ENCODE results near the gene ST6GALNAC2.

Gene ST6GALNAC2

DNA sequence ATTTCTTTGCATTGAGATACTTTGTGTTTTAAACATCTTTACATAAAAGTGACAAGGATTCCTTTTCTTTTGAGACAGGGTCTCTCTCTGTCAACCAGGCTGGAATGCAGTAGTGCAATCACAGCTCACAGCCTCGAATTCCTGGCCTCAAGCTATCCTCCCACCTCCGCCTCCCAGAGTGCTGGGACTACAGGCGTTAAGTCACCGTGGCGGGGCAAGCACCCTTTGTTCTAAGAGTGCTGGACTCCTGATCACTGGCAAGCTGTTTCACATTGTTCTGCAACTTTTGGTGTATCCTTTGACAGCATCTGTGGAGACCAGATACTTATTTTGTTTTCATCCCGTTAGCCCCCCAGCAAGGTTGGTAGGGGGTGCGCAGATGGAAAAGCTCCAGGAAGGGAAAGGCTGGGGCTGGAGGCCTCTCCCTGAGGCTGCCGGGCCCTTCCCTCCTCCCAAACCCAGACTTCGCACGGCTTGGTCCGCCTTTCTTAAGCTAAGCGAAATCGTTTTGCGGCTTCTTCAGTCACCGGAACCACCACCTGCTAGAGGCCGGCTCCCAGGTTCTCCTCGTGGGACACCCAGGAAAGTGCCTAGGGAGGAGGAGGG lies 1.1 kb downstream of the ST6GALNAC2 start:
- no peaks in the 10 kb centered on the region for H3K36me3 ChIP-seq
- H3K27ac ChIP-seq = peak overlapping the region; percentile 96
- H3K4me1 ChIP-seq (ENCODE audit: control insufficient read depth in 1 of 2, insufficient read depth in 1 of 2, low read depth in 1 of 2, low read length in 1 of 2) = peaks cover 24 to 32% of the 10 kb centered on the region in 2 experiments
- peak overlapping the region; percentile 80 to 87 for H3K4me3 ChIP-seq (ENCODE audit: low read depth in 1 of 2, low read length in 1 of 2)
- H3K27me3 ChIP-seq = peaks cover 30% of the 10 kb centered on the region
- TF ChIP-seq, protein P1, sequence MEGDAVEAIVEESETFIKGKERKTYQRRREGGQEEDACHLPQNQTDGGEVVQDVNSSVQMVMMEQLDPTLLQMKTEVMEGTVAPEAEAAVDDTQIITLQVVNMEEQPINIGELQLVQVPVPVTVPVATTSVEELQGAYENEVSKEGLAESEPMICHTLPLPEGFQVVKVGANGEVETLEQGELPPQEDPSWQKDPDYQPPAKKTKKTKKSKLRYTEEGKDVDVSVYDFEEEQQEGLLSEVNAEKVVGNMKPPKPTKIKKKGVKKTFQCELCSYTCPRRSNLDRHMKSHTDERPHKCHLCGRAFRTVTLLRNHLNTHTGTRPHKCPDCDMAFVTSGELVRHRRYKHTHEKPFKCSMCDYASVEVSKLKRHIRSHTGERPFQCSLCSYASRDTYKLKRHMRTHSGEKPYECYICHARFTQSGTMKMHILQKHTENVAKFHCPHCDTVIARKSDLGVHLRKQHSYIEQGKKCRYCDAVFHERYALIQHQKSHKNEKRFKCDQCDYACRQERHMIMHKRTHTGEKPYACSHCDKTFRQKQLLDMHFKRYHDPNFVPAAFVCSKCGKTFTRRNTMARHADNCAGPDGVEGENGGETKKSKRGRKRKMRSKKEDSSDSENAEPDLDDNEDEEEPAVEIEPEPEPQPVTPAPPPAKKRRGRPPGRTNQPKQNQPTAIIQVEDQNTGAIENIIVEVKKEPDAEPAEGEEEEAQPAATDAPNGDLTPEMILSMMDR (IDR thresholded peaks at IDR 0.05) = no peak
- no peaks in the 10 kb centered on the region for H3K9me3 ChIP-seq

DNA sequence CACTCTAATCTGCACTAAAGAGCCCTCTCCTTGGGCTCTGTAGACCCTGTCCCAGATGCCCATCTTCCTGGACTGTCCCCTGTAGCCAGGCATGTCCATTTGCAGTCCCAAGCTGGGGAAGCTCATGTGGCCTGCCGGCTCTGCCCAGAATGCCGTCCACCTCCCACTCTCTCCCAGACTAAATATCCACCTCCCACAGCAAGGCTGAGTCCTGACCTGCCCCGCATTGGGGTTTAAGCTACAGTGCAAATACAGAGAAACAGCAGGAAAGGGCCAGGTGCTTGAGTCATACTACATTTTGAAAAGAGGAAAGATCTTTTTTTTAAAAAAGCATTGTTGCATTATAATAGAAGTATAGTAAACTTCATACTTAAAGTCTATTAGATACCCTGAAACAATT lies 3.0 kb downstream of the ST6GALNAC2 start:
- peaks cover 20% of the 10 kb centered on the region for H3K27me3 ChIP-seq
- H3K4me3 ChIP-seq (ENCODE audit: low read depth in 1 of 2, low read length in 1 of 2) = no peak overlapping the region
- H3K36me3 ChIP-seq = peaks cover 11% of the 10 kb centered on the region
- no peak overlapping the region for H3K27ac ChIP-seq
- no peaks in the 10 kb centered on the region for H3K9me3 ChIP-seq
- TF ChIP-seq, protein P1 (IDR thresholded peaks at IDR 0.05) = no peak
- peaks cover 30 to 42% of the 10 kb centered on the region in 2 experiments for H3K4me1 ChIP-seq (ENCODE audit: control insufficient read depth in 1 of 2, insufficient read depth in 1 of 2, low read depth in 1 of 2, low read length in 1 of 2)

DNA sequence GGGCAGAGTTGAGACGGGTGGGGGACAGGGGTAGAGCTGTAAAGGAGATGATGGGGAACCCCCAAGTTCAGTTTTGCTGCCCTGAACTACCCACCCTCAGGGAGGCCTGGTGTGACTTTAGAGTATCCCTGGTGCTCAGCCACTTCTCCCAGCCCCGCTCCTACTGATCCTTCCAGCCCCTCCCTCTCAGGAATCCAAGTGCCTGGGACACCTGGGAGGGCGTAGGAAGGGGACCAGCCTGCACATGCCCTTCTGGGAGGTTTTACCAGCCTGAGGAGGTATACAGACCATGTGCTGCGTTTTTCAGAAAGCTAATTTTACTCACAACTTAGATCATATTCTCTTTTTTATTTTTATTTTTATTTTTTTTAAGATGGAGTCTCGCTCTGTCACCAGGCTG lies 4.1 kb downstream of the ST6GALNAC2 start:
- H3K36me3 ChIP-seq = peaks cover 13% of the 10 kb centered on the region
- TF ChIP-seq, protein P1 (IDR thresholded peaks at IDR 0.05) = no peak
- H3K27ac ChIP-seq = no peak overlapping the region
- peaks cover 23 to 34% of the 10 kb centered on the region in 2 experiments for H3K4me1 ChIP-seq (ENCODE audit: control insufficient read depth in 1 of 2, insufficient read depth in 1 of 2, low read depth in 1 of 2, low read length in 1 of 2)
- H3K4me3 ChIP-seq (ENCODE audit: low read depth in 1 of 2, low read length in 1 of 2) = no peak overlapping the region
- H3K9me3 ChIP-seq = no peaks in the 10 kb centered on the region
- peaks cover 8% of the 10 kb centered on the region for H3K27me3 ChIP-seq

DNA sequence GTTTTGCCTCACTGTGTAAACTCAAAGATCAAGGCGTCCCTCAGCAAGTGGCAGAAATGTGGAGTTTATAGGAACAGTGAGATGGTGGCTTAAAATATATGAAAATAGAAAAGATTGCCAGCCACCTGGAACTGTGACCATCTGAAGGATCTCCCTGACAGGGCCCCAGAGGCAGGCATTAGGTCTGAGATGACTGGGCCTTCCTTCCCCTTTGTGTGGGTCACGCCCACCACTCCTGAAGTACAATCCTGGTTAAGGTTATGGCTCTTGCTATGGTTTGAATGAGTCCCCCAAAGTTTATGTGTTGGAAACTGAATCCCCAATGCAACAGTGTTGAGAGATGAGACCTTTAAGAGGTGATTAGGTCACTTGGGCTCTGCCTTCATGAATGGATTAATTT lies 6.4 kb downstream of the ST6GALNAC2 start:
- TF ChIP-seq, protein P1 (IDR thresholded peaks at IDR 0.05) = no peak
- no peaks in the 10 kb centered on the region for H3K9me3 ChIP-seq
- peaks cover 5% of the 10 kb centered on the region for H3K27me3 ChIP-seq
- H3K4me3 ChIP-seq (ENCODE audit: low read depth in 1 of 2, low read length in 1 of 2) = no peak overlapping the region
- H3K27ac ChIP-seq = peak overlapping the region; percentile 20
- peaks cover 16 to 36% of the 10 kb centered on the region in 2 experiments for H3K4me1 ChIP-seq (ENCODE audit: control insufficient read depth in 1 of 2, insufficient read depth in 1 of 2, low read depth in 1 of 2, low read length in 1 of 2)
- peaks cover 24% of the 10 kb centered on the region for H3K36me3 ChIP-seq

DNA sequence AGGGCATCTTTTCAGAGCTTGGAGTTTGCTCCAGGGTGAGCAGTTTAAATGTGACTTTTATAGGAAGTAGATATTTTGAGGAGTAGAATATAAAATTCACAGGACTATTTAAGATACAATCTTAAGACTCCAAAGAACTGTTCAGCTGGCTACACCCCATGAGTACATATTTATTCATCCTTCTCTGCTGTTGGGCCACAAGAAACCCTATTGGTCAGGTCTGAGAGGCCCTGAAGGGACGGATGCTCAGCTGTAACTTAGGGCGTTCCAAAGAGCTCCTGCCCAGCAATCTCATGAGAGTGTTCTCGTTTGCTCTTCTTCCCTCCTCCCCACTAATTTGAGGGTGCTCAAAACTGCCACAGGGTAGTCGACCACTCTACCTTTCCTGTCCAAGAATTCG lies 7.3 kb downstream of the ST6GALNAC2 start:
- H3K36me3 ChIP-seq = peaks cover 33% of the 10 kb centered on the region
- no peaks in the 10 kb centered on the region for H3K9me3 ChIP-seq
- no peaks in the 10 kb centered on the region for H3K27me3 ChIP-seq
- TF ChIP-seq, protein P1 (IDR thresholded peaks at IDR 0.05) = no peak
- H3K4me1 ChIP-seq (ENCODE audit: control insufficient read depth in 1 of 2, insufficient read depth in 1 of 2, low read depth in 1 of 2, low read length in 1 of 2) = peaks cover 13 to 30% of the 10 kb centered on the region in 2 experiments
- H3K4me3 ChIP-seq (ENCODE audit: low read depth in 1 of 2, low read length in 1 of 2) = no peak overlapping the region
- H3K27ac ChIP-seq = no peak overlapping the region
